NB4 (cell line): ENCODE measurements around the gene SLC17A2.

ENCODE experiments used
- CTCF ChIP-seq: IDR thresholded peaks from one replicate; pipeline ENCODE4 v1.5.1; 2012; ENCODE audit warnings: low read depth, low read length
- MAX ChIP-seq: IDR thresholded peaks from 2 replicates; pipeline ENCODE4 v1.6.1; 2011; ENCODE audit warnings: low read depth, low read length
- MYC ChIP-seq: IDR thresholded peaks from 2 replicates; pipeline ENCODE4 v1.6.1; 2011; ENCODE audit warnings: low read depth, low read length
- POLR2A ChIP-seq: IDR thresholded peaks from 2 replicates; pipeline ENCODE4 v1.6.1; 2011; ENCODE audit warnings: mild to moderate bottlenecking; ENCODE audit not compliant: insufficient read length; ENCODE audit errors: extremely low read depth

GRCh38 chr6:25882051-25882496 is 48.4 kb downstream of the SLC17A2 start:
- TF ChIP-seq CTCF, result no peak
- TF ChIP-seq POLR2A, result no peak
- TF ChIP-seq MAX, result no peak
- TF ChIP-seq MYC, result no peak
